Lung (tissue), 12 donors: Measurements from ENCODE around the gene GLIS1. TPM values are rescaled to one million over a fixed set of nuclear protein-coding genes. Genes with fewer than 3 reads are reported as not detected.

ENCODE experiments used
- ATAC-seq: fragments of 200-7000 bp; cut with Tn5 transposase; one replicate; pipeline ENCODE4 v1.9.1; 2020; ENCODE audit warnings: moderate number of reproducible peaks; ENCODE audit not compliant: insufficient read depth, low FRiP score
- DNase-seq, 3 donors: peaks; one replicate each; pipeline ENCODE4 v3.0.0-alpha.2; 2013 to 2017
- H3K27ac ChIP-seq, 2 donors: one replicate each; pipeline ENCODE4 v1.5.1; 2013; ENCODE audit warnings: mild to moderate bottlenecking in 2 of 2, moderate library complexity in 2 of 2, control low read depth in 1 of 2, inconsistent platforms in 1 of 2, low read depth in 1 of 2, low read length in 1 of 2
- H3K27me3 ChIP-seq, 3 donors: one replicate each; pipeline ENCODE4 v1.5.1; 2013; ENCODE audit warnings: low read length in 2 of 3; ENCODE audit not compliant: control insufficient read depth in 3 of 3, insufficient read depth in 3 of 3
- H3K36me3 ChIP-seq, 4 donors: one replicate each; pipeline ENCODE4 v1.5.1; 2013; ENCODE audit warnings: low read length in 4 of 4, mild to moderate bottlenecking in 1 of 4, moderate library complexity in 1 of 4; ENCODE audit not compliant: control insufficient read depth in 4 of 4, insufficient read depth in 4 of 4
- H3K4me1 ChIP-seq, 5 donors: one replicate each; pipeline ENCODE4 v1.5.1; 2013; ENCODE audit warnings: low read length in 5 of 5, mild to moderate bottlenecking in 2 of 5, moderate library complexity in 1 of 5; ENCODE audit not compliant: control insufficient read depth in 5 of 5, insufficient read depth in 5 of 5
- H3K4me3 ChIP-seq: one replicate; pipeline ENCODE4 v1.5.1; 2013; ENCODE audit warnings: mild to moderate bottlenecking, control low read depth, moderate library complexity
- H3K9ac ChIP-seq, 2 donors: one replicate each; pipeline ENCODE4 v1.5.1; 2013; ENCODE audit warnings: low read length in 2 of 2, control low read depth in 1 of 2; ENCODE audit not compliant: insufficient read depth in 1 of 2
- H3K9me3 ChIP-seq, 4 donors: one replicate each; pipeline ENCODE4 v1.5.1; 2013; ENCODE audit warnings: low read length in 3 of 4, mild to moderate bottlenecking in 1 of 4, moderate library complexity in 1 of 4; ENCODE audit not compliant: control insufficient read depth in 4 of 4, insufficient read depth in 3 of 4
- CTCF ChIP-seq: IDR thresholded peaks from 2 replicates; pipeline ENCODE4 v1.5.1; 2012; ENCODE audit warnings: mild to moderate bottlenecking; ENCODE audit errors: control extremely low read depth, extremely low read depth
- WGBS, 2 donors: extraction: QIAGEN DNeasy Blood & Tissue Kit; methylation state at CpG; one replicate each; pipeline ENCODE4 v1.1.7; 2013; 5-methylcytosine and 5-hydroxymethylcytosine counted together
- polyA plus RNA-seq, 2 donors: library from polyadenylated mRNA; stranded (reverse); fragments of 200-250 nt; gene quantifications; one replicate each; pipeline ENCODE4 v1.2.1, GENCODE V29; 2013
- total RNA-seq, 2 donors: library from RNA; depleted of rRNA in 1 of 2; stranded (reverse); fragments of >200 nt in 1 of 2; gene quantifications; one replicate each; pipeline ENCODE4 v1.2.1, GENCODE V29; 2014 to 2021
- donor health status: control.
- donor health status: control.
- donor health status: Bipolar disorder and iron deficiency.
- donor health status: healthy.
- donor health status: DM: yes; HTN: yes; CAD: no.

GLIS1 gene
- total and polyA plus RNA-seq, 4 donors: 0.05 to 0.18 (median 0.17) TPM; not detected in 1

- Histone ChIP-seq H3K4me1 (no peaks in the 10 kb centered on the region), H3K9me3 (no peaks in the 10 kb centered on the region), H3K36me3 (no peaks in the 10 kb centered on the region), H3K27me3 (no peaks in the 10 kb centered on the region), H3K27ac (no peak overlapping the region), H3K9ac (no peak overlapping the region), H3K4me3 (no peak overlapping the region)
- TF ChIP-seq CTCF: no peak
- DNase-seq: no peak
- WGBS, 2 donors: 84 to 89% methylated on average over 21 of the region's 21 CpGs
- ATAC-seq: no peak
These were observed 136.8 kb downstream of the GLIS1 start for GRCh38 chr1:53601867-53602775.

DNA sequence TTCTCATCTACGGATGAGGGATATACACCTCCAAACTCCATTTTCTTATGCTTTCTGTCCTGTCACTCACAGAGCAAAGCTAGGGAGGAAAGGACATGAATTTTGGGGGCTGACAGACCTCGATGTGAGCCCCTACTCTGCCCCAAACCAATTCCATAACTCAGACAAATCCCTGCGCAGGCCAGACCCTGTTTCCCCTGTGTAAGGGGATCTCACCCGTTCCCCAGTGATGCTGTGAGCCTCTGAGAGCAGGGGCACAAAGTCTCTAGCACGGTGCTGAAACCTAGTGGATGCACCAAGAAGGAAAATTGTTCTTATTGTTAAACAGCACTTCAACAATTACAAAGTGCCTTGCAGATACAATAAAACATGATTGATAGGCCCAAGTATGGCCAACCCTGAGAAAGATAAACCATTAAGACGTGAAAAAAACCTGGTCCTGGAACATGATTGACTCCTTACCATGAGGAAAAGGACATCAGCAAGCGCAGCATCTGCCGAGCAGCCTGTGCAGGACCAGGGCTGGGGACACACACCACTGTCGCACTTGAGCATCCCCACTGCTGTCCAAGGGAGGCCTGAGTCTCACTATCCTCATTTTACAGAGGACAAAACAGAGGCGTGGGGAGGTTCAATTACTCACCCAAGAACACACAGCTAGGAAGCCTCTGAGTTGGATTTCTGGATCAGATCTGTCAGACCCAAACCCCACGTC is 137.8 kb downstream of the GLIS1 start:
- ATAC-seq (no peak), DNase-seq (no peak)
- H3K27ac ChIP-seq: no peak overlapping the region
- no peak overlapping the region for H3K9ac ChIP-seq
- H3K4me1 ChIP-seq: no peaks in the 10 kb centered on the region
- WGBS, 2 donors: 84 to 92% methylated on average over 11 of the region's 11 CpGs
- no peak overlapping the region for H3K4me3 ChIP-seq
- no peak for TF ChIP-seq CTCF
- H3K36me3 ChIP-seq: no peaks in the 10 kb centered on the region
- no peaks in the 10 kb centered on the region for H3K27me3 ChIP-seq
- H3K9me3 ChIP-seq: no peaks in the 10 kb centered on the region

DNA sequence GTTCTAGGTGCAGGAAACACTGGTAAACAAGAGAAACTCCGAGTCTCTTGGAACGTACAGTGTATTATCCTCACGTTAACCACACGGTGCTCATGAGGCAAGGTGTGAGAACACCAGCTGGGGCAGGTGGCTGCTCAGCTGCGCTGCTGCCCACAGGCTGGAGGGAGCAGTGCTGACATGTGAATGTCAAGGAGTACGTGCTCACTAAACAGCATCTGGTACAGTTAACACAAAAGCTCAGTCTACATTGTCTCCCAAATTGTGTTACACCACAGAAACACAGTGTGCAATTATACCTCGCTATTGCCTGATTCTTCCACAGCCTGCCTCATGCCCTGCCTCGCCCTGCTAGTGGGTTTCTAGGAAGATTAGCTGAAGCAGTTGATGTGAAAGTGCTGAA is 138.4 kb downstream of the GLIS1 start:
- no peaks in the 10 kb centered on the region for H3K9me3 ChIP-seq
- DNase-seq (no peak), ATAC-seq (no peak)
- H3K4me1 ChIP-seq: no peaks in the 10 kb centered on the region
- H3K4me3 ChIP-seq: no peak overlapping the region
- WGBS, 2 donors: 59 to 72% methylated on average over 8 of the region's 8 CpGs
- H3K27ac ChIP-seq: no peak overlapping the region
- no peaks in the 10 kb centered on the region for H3K36me3 ChIP-seq
- no peaks in the 10 kb centered on the region for H3K27me3 ChIP-seq
- no peak for TF ChIP-seq CTCF
- no peak overlapping the region for H3K9ac ChIP-seq
